KOPT-K1 (cell line): ENCODE results near the gene HSDL1.

Experiments
- H3K27ac ChIP-seq: fragments of 200-600 bp; sonication (generic); 2 replicates; pipeline ENCODE4 v1.5.1; 2016; ENCODE audit warnings: antibody characterized with exemption, mild to moderate bottlenecking, low read depth, low read length; ENCODE audit not compliant: poor library complexity, severe bottlenecking
- H3K36me3 ChIP-seq: fragments of 200-600 bp; sonication (generic); 2 replicates; pipeline ENCODE4 v1.5.1; 2017; ENCODE audit warnings: antibody characterized with exemption, mild to moderate bottlenecking, low read length, moderate library complexity; ENCODE audit not compliant: insufficient read depth
- H3K9me3 ChIP-seq: fragments of 200-600 bp; sonication (generic); 2 replicates; pipeline ENCODE4 v1.5.1; 2017; ENCODE audit warnings: antibody characterized with exemption, low read length, mild to moderate bottlenecking; ENCODE audit not compliant: insufficient read depth, poor library complexity, severe bottlenecking

Gene HSDL1

DNA sequence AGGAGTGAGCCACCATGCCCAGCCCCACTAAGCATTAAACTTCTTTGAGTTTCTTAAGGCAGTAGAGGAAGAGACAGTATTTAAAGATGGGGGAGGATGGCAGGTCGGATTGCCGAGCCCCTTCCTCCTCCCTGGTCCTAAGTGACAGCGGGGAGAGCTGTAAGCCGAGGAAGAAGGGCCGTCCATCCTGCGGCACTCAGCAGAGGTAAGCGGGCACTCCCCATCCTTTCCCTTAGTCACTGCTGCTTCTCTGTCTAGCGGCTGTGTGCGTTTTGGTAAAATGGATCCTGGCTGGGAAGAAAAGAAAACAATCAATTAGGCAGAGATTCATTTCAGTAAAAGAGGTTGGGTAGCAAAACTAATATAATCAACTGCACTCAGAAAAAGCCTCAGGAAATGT lies 14.0 kb upstream of the HSDL1 start:
- H3K9me3 ChIP-seq, result no peaks in the 10 kb centered on the region
- no peak overlapping the region for H3K27ac ChIP-seq
- H3K36me3 ChIP-seq, result no peaks in the 10 kb centered on the region

DNA sequence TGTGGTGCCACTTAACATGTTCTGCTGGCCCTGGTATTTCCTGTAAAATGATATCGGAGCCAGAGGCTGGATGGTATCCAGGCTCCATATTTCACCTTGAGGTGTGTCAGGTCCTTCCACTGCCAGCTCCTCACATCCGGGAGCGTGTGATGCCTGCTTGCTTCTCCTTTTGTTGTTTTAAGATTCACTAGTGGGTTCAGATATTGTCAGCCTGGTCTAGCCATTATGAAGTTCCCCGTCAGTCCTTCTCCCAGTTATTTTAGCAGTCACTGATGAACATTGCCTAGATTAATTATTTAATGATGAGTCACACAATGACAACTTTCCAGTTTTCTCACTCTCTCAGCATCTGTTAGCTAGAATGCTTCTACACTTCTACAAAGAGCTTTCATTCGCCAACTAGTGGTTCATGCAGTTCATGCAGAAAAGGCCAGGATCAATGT lies 11.4 kb upstream of the HSDL1 start:
- Histone ChIP-seq H3K27ac (no peak overlapping the region), H3K36me3 (no peaks in the 10 kb centered on the region), H3K9me3 (no peaks in the 10 kb centered on the region)

GRCh38 chr16:84155771-84156170 lies 10.8 kb upstream of the HSDL1 start:
- H3K9me3 ChIP-seq, result no peaks in the 10 kb centered on the region

GRCh38 chr16:84155226-84155625 lies 10.2 kb upstream of the HSDL1 start:
- no peaks in the 10 kb centered on the region for H3K36me3 ChIP-seq
- H3K9me3 ChIP-seq, result no peaks in the 10 kb centered on the region
- no peak overlapping the region for H3K27ac ChIP-seq

More at GRCh38 chr16:84155771-84156170, 10.8 kb upstream of the HSDL1 start:
- no peaks in the 10 kb centered on the region for H3K36me3 ChIP-seq
- no peak overlapping the region for H3K27ac ChIP-seq

GRCh38 chr16:84153660-84154214 lies 8.8 kb upstream of the HSDL1 start:
- Histone ChIP-seq H3K9me3 (no peaks in the 10 kb centered on the region), H3K36me3 (no peaks in the 10 kb centered on the region), H3K27ac (no peak overlapping the region)

DNA sequence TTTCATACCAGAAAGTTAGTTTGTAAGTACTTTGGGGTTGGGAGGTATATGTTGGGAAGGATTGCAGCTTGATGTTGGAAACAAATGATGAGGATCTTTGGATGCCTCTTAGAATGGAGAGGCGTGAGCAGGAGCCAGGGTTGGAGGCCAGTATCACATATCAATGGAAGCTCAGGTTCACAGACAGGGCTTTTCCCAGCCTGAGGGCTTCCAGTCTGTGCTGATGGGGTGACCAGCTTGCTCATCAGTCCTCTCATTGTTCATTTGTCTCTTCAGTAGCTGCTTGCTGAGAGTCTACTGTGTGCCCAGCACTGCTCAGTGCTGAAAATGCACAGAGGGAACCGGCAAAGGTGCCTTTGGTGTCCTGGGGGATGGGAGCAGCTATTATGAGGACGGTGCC lies 5.9 kb upstream of the HSDL1 start:
- Histone ChIP-seq H3K27ac (no peak overlapping the region), H3K9me3 (no peaks in the 10 kb centered on the region), H3K36me3 (no peaks in the 10 kb centered on the region)

- H3K9me3 ChIP-seq, result no peaks in the 10 kb centered on the region
- no peaks in the 10 kb centered on the region for H3K36me3 ChIP-seq
- H3K27ac ChIP-seq, result peak overlapping the region; percentile 72
These were observed 643 bp downstream of the HSDL1 start for GRCh38 chr16:84144209-84144858.

GRCh38 chr16:84143784-84144199 lies 1.2 kb downstream of the HSDL1 start:
- Histone ChIP-seq H3K9me3 (no peaks in the 10 kb centered on the region), H3K36me3 (no peaks in the 10 kb centered on the region), H3K27ac (peak overlapping the region; percentile 72)

GRCh38 chr16:84143081-84143480 lies 1.9 kb downstream of the HSDL1 start:
- Histone ChIP-seq H3K9me3 (no peaks in the 10 kb centered on the region), H3K36me3 (no peaks in the 10 kb centered on the region), H3K27ac (no peak overlapping the region)

DNA sequence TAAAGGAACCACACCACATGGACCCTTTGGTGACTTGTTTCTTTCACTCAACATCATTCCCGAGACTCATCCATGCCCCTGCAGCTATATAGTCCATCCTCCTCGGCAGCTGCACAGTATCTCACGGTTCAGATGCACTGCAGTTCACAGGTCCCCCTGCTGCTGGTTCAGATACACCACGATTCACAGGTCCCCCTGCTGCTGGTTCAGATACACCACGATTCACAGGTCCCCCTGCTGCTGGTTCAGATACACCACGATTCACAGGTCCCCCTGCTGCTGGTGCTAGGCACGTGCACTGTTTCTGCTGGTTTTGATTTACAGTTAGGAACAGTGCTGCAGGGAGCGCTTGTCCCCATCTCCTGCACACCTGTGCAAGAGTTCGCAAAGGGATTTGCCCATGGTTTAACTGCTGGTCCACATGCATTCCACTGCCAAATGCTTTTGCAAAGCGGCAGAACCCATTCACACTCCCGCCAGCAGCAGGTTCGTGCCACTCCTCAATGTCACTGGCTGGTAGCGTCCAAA lies 3.8 kb downstream of the HSDL1 start:
- H3K9me3 ChIP-seq, result no peaks in the 10 kb centered on the region
- peak overlapping the region; percentile 41 for H3K27ac ChIP-seq
- H3K36me3 ChIP-seq, result no peaks in the 10 kb centered on the region

DNA sequence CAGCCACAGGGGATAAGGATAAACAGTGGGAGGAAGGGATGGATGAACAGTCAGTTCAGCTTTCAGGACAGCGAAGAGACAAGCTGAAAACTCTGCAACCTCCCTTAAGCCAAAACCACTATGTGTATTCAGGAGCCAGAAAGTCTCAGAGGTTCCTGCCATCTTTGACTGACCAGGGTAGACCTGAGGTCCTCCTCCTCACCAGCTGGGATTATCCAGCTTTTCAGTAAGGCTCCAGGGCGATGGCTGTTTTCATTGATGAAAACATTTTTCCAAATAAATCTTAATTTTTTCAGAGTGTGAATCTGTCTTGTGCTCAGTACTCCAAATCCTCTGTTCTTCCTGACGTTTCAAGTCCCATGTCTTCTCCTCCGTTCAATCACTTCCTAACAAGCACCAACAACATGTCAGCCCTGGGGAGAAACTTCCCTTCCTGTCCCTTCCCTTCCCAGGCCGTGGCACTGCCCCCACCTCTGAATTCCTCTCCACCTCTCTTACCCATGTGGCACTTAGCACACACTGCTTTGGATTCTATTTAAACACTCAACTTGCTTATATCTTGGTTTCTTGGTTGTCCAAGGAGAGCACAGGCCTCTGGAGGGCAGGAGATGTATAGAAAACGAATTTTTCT lies 5.2 kb downstream of the HSDL1 start:
- H3K36me3 ChIP-seq, result no peaks in the 10 kb centered on the region
- peak overlapping the region; percentile 71 for H3K27ac ChIP-seq
- no peaks in the 10 kb centered on the region for H3K9me3 ChIP-seq

GRCh38 chr16:84138824-84139627 lies 6.0 kb downstream of the HSDL1 start:
- Histone ChIP-seq H3K27ac (peak overlapping the region; percentile 71), H3K9me3 (no peaks in the 10 kb centered on the region), H3K36me3 (peaks cover 6% of the 10 kb centered on the region; the same call in 1 of the 2 replicates)

- Histone ChIP-seq H3K36me3 (peaks cover 8% of the 10 kb centered on the region; the same call in 1 of the 2 replicates), H3K27ac (peak overlapping the region; percentile 71), H3K9me3 (no peaks in the 10 kb centered on the region)
These were observed 6.5 kb downstream of the HSDL1 start for GRCh38 chr16:84138500-84138823.

GRCh38 chr16:84137769-84138357 lies 7.1 kb downstream of the HSDL1 start:
- Histone ChIP-seq H3K27ac (peak overlapping the region; percentile 34), H3K9me3 (no peaks in the 10 kb centered on the region)

DNA sequence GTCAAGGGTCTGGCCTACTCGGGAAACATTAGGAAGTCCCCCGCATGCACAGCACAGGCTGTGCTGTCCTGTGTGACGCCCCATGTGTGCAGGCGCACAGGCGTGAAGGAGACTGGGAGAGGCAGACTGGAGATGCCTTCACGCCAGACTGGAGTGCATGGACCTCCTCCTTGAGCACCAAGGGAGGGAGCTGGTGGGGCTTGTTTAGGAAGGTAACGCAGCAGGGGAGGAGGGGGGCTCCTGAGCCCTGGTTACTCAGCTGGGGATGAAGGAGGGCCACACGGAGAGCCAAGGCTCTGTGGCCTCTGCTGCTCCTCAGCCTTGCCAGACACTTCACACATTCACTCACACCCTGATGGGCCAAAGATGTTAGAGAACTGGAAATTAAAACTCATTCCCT lies 7.7 kb downstream of the HSDL1 start:
- peak overlapping the region; percentile 34 for H3K27ac ChIP-seq
- no peaks in the 10 kb centered on the region for H3K9me3 ChIP-seq
- peaks cover 8% of the 10 kb centered on the region; the same call in 1 of the 2 replicates for H3K36me3 ChIP-seq

More at GRCh38 chr16:84137769-84138357, 7.1 kb downstream of the HSDL1 start:
- H3K36me3 ChIP-seq, result peaks cover 8% of the 10 kb centered on the region; the same call in 1 of the 2 replicates
